ENCODE results near the gene SMAD7.

SMAD7 gene

GRCh38 chr18:48959921-48960920 lies 9.5 kb upstream of the SMAD7 start:
- no peak for DNase-seq

- no peak for DNase-seq
These were observed 8.8 kb upstream of the SMAD7 start for GRCh38 chr18:48959551-48959920.

- DNase-seq, result no peak
These were observed 8.2 kb upstream of the SMAD7 start for GRCh38 chr18:48958951-48959350.

GRCh38 chr18:48957616-48958015 lies 6.9 kb upstream of the SMAD7 start:
- no peak for DNase-seq

- DNase-seq, result no peak
These were observed 6.4 kb upstream of the SMAD7 start for GRCh38 chr18:48957136-48957535.

- DNase-seq, result no peak
These were observed 5.6 kb upstream of the SMAD7 start for GRCh38 chr18:48956356-48956755.

GRCh38 chr18:48955830-48956261 lies 5.1 kb upstream of the SMAD7 start:
- no peak for DNase-seq

GRCh38 chr18:48954886-48955819 lies 4.4 kb upstream of the SMAD7 start:
- no peak for DNase-seq

- no peak for DNase-seq
These were observed 2.4 kb upstream of the SMAD7 start for GRCh38 chr18:48953104-48953706.

- DNase-seq, result no peak
These were observed 1.7 kb upstream of the SMAD7 start for GRCh38 chr18:48952287-48953103.

GRCh38 chr18:48951448-48952286 lies 902 bp upstream of the SMAD7 start:
- DNase-seq, result peak; percentile 44

- DNase-seq, result no peak
These were observed 894 bp downstream of the SMAD7 start for GRCh38 chr18:48949606-48950535.

- DNase-seq, result no peak
These were observed 1.6 kb downstream of the SMAD7 start for GRCh38 chr18:48949050-48949605.

- no peak for DNase-seq
These were observed 2.4 kb downstream of the SMAD7 start for GRCh38 chr18:48948112-48949049.

- DNase-seq, result no peak
These were observed 3.2 kb downstream of the SMAD7 start for GRCh38 chr18:48947560-48947959.

GRCh38 chr18:48947092-48947491 lies 3.7 kb downstream of the SMAD7 start:
- DNase-seq, result no peak

GRCh38 chr18:48946329-48946835 lies 4.4 kb downstream of the SMAD7 start:
- no peak for DNase-seq

GRCh38 chr18:48945953-48946217 lies 4.9 kb downstream of the SMAD7 start:
- DNase-seq, result no peak

- no peak for DNase-seq
These were observed 6.1 kb downstream of the SMAD7 start for GRCh38 chr18:48944634-48945033.
